Measurements from ENCODE around the gene EEFSEC. TPM values are rescaled to one million over a fixed set of nuclear protein-coding genes. Genes with fewer than 3 reads are reported as not detected.

Gene EEFSEC, protein sequence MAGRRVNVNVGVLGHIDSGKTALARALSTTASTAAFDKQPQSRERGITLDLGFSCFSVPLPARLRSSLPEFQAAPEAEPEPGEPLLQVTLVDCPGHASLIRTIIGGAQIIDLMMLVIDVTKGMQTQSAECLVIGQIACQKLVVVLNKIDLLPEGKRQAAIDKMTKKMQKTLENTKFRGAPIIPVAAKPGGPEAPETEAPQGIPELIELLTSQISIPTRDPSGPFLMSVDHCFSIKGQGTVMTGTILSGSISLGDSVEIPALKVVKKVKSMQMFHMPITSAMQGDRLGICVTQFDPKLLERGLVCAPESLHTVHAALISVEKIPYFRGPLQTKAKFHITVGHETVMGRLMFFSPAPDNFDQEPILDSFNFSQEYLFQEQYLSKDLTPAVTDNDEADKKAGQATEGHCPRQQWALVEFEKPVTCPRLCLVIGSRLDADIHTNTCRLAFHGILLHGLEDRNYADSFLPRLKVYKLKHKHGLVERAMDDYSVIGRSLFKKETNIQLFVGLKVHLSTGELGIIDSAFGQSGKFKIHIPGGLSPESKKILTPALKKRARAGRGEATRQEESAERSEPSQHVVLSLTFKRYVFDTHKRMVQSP
- total RNA-seq = 10 to 100 TPM; 15.7 to 18.0 TPM

DNA sequence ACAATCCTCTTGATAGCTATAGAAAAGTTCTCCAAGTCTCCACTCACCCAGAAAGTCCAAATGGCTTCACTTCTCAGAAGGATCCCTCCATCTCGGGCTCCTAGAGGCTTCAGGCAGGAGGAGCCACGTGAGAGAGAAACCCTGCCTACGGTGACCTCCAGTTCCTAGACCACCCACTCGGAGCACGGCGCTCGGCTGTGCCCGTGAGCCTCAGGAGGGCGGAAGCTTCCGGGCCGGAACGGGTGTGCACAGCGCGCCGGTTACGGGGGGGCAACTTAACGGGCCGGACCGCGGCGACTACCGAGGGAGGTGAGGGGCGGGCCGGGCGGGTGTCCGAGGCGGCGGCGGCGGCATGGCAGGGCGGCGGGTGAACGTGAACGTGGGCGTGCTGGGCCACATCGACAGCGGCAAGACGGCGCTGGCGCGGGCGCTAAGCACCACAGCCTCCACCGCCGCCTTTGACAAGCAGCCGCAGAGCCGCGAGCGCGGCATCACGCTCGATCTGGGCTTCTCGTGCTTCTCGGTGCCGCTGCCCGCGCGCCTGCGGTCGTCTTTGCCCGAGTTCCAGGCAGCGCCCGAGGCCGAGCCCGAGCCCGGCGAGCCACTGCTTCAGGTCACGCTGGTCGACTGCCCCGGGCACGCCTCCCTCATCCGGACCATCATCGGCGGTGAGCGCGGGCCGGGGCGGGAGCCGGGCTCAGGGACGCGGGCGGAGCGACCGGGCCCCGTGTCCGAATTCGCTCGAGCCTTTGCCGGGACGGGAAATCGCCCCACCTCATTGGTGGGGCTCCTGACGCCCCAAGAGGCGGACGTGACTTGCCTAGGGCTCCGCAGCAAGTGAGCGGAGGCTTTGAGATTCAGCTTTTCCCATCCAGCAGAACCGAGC, at the start of gene EEFSEC:
Gene EEFSEC, plus strand, starts transcription at position 326 of the 886 bp plus-strand sequence. Its CDS starts 27 bp downstream, at position 353.
- H3K4me3 ChIP-seq = peak within 1 kb of the TSS; percentile 79 to 83
- peak; percentile 80 for DNase-seq (ENCODE audit: low spot score)
- no peaks in the 10 kb centered on the region for H3K27me3 ChIP-seq
- H3K27ac ChIP-seq = peak within 1 kb of the TSS; percentile 90 to 92
- H3K4me1 ChIP-seq = peaks cover 0 to 25% of the 10 kb centered on the region in 2 donors
- H3K36me3 ChIP-seq = peaks cover 6% of the 10 kb centered on the region
- TF ChIP-seq, protein P1, sequence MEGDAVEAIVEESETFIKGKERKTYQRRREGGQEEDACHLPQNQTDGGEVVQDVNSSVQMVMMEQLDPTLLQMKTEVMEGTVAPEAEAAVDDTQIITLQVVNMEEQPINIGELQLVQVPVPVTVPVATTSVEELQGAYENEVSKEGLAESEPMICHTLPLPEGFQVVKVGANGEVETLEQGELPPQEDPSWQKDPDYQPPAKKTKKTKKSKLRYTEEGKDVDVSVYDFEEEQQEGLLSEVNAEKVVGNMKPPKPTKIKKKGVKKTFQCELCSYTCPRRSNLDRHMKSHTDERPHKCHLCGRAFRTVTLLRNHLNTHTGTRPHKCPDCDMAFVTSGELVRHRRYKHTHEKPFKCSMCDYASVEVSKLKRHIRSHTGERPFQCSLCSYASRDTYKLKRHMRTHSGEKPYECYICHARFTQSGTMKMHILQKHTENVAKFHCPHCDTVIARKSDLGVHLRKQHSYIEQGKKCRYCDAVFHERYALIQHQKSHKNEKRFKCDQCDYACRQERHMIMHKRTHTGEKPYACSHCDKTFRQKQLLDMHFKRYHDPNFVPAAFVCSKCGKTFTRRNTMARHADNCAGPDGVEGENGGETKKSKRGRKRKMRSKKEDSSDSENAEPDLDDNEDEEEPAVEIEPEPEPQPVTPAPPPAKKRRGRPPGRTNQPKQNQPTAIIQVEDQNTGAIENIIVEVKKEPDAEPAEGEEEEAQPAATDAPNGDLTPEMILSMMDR (IDR thresholded peaks at IDR 0.05) = no peak
- no peaks in the 10 kb centered on the region for H3K9me3 ChIP-seq

DNA sequence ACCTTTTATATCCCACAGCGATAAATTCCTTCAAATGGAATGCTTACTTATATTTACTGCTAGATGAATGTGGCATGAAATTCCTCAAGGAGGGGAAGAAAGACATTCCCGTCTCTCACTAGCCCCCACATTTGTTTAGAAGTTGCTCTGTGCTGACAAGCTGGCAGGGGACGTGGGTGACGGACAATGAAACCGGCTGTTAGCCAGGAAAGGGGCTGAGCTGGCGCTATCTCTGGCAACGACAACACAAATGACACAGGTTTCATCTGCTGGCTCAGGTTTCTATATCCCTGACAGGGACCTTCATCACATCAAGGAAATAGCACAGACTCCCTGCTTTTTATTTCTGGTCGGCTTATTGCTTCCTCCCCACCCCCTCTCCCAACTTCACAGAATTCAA, 45.4 kb upstream of the EEFSEC start:
- Histone ChIP-seq H3K27me3 (no peaks in the 10 kb centered on the region), H3K27ac (peak overlapping the region; percentile 56 to 83), H3K4me3 (peak overlapping the region in 1 of 2 donors; percentile 7), H3K4me1 (peaks cover 0 to 13% of the 10 kb centered on the region in 2 donors), H3K9me3 (no peaks in the 10 kb centered on the region), H3K36me3 (peaks cover 16% of the 10 kb centered on the region)
- no peak for DNase-seq (ENCODE audit: low spot score)
- TF ChIP-seq, protein P1 (IDR thresholded peaks at IDR 0.05) = no peak

DNA sequence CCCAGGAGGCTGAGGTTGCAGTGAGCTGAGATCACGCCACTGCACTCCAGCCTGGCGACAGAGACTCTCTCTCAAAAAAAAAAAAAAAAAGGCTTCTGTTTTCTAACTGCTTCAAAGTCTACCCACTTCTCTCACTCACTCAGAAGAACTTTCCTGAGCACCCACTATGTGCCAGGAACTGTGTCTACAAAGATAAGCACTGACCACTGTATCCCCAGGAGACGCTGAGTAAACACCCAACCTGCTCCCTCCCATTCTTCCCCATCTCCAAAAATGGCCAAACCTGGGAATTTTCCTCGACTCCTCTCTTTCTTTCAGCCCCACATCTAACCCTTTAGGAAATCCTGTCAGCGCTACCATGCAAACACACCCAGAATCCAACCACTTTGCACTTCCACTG, 42.1 kb upstream of the EEFSEC start:
- H3K4me1 ChIP-seq = peaks cover 0 to 13% of the 10 kb centered on the region in 2 donors
- H3K27me3 ChIP-seq = no peaks in the 10 kb centered on the region
- no peaks in the 10 kb centered on the region for H3K9me3 ChIP-seq
- no peak overlapping the region for H3K27ac ChIP-seq
- H3K36me3 ChIP-seq = peaks cover 10% of the 10 kb centered on the region
- TF ChIP-seq, protein P1 (IDR thresholded peaks at IDR 0.05) = no peak
- H3K4me3 ChIP-seq = no peak overlapping the region
- no peak for DNase-seq (ENCODE audit: low spot score)

DNA sequence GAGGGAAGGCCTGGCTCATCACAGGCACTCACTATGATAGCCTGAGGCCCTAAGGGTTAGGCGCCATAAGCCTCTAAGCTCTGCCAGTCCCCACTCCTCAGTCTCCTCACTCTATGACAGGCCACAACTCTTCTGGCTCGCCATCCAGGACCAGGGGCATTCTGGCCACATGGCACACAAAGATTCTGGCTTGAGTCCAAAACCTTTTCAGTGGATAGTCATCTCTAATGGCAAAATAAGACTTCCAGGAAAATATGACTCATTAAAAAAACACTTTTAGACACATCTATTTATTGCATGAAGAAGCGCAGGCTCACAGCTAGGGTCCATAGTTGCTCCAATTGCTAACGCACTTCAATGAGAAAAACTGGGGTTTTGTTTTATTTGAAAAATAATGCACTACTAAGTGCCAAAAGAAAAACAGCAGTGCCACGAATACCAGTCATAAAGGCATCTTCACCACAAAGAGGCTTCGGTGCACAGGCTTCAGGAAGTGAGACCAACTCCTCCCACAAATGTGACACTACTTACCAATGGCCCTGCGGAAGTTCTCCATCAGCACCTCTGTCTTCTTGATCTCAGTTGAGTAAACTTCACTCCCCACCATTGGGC, 40.8 kb upstream of the EEFSEC start:
- Histone ChIP-seq H3K9me3 (no peaks in the 10 kb centered on the region), H3K27ac (peak overlapping the region; percentile 1 to 24), H3K4me1 (peaks cover 0 to 13% of the 10 kb centered on the region in 2 donors), H3K36me3 (peaks cover 18% of the 10 kb centered on the region), H3K27me3 (no peaks in the 10 kb centered on the region), H3K4me3 (no peak overlapping the region)
- TF ChIP-seq, protein P1 (IDR thresholded peaks at IDR 0.05) = no peak
- no peak for DNase-seq (ENCODE audit: low spot score)
